HG02973 (cell line): ENCODE measurements around the gene ADARB1.

Source experiments
- ATAC-seq: cut with Tn5 transposase; IDR thresholded peaks from one replicate; pipeline ENCODE4 v1.9.1; 2021; ENCODE audit warnings: moderate library complexity; ENCODE audit not compliant: unreplicated experiment

The ADARB1 gene

GRCh38 chr21:45246386-45247320, 172.3 kb downstream of the ADARB1 start:
- ATAC-seq: no peak

- no peak for ATAC-seq
Measured at GRCh38 chr21:45248301-45248892, 174.0 kb downstream of the ADARB1 start.

GRCh38 chr21:45248893-45249381, 174.6 kb downstream of the ADARB1 start:
- no peak for ATAC-seq

- no peak for ATAC-seq
Measured at GRCh38 chr21:45249626-45250025, 175.2 kb downstream of the ADARB1 start.

- ATAC-seq: no peak
Measured at GRCh38 chr21:45250272-45250671, 175.9 kb downstream of the ADARB1 start.

GRCh38 chr21:45250914-45251634, 176.7 kb downstream of the ADARB1 start:
- ATAC-seq: no peak

GRCh38 chr21:45251635-45252447, 177.5 kb downstream of the ADARB1 start:
- no peak for ATAC-seq

- ATAC-seq: no peak
Measured at GRCh38 chr21:45252448-45252925, 178.1 kb downstream of the ADARB1 start.

- no peak for ATAC-seq
Measured at GRCh38 chr21:45253180-45253579, 178.8 kb downstream of the ADARB1 start.

- ATAC-seq: no peak
Measured at GRCh38 chr21:45253633-45254459, 179.5 kb downstream of the ADARB1 start.

GRCh38 chr21:45254460-45254930, 180.1 kb downstream of the ADARB1 start:
- no peak for ATAC-seq

GRCh38 chr21:45255381-45256020, 181.1 kb downstream of the ADARB1 start:
- ATAC-seq: no peak

- no peak for ATAC-seq
Measured at GRCh38 chr21:45256021-45256911, 181.9 kb downstream of the ADARB1 start.

- ATAC-seq: no peak
Measured at GRCh38 chr21:45256912-45257672, 182.7 kb downstream of the ADARB1 start.

GRCh38 chr21:45257673-45258341, 183.4 kb downstream of the ADARB1 start:
- no peak for ATAC-seq

- ATAC-seq: no peak
Measured at GRCh38 chr21:45258466-45258865, 184.1 kb downstream of the ADARB1 start.
